ENCODE results near the gene DYSF.

The DYSF gene

DNA sequence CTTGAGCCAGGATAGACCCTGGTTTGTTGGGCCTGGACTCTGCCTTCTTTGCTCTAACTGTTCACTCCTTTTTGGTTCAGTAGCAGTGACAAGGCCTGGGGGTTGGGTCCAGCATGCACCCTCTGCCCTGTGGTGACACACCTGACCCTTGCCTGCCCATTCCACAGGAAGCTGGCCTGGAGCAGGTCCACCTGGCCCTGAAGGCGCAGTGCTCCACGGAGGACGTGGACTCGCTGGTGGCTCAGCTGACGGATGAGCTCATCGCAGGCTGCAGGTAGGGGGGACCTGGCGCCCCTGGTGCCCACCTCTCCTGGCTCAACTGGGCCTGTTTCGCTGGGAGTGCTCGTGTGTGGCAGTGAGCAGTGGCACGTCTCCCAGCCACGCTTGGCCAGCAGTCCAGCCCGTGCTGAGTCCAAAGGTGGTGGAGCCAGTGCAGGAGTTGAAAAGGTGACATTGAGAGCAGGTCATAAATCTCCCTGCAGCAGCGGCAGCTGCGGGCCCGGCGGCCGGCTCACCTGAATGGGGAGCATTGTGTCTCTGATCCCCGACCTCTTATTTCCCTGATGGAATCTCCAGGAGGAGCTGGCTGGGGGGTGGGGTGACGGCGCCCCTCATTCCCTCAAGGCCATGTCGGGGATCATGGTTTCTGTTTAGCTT lies 102.6 kb downstream of the DYSF start:
- DNase-seq, result no peak

DNA sequence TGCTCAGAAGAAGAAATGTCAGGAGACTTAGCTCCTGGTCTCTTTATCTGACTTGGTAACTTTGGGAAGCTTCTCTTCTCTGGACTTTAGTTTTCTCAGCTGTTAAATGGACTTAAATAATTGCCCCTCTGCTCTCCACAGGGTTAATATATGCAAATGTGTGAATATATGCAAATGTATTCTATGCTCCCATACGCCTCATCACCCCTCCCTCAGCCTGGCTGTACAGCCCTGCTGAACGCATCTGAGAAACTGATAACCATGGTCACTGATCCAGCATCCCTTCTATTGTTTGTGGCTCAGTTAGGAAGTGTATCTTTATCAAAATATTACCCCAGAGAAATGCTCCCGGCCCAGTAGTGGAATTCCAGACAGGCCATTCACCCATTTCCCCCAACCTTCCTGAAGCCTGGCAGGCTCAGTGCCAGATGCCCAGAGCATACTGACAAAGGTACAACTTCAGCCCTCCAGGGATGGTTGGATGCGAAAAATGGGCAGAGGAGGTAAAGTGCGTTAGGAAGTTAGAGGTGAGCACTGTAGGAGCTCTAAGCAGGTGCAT lies 103.4 kb downstream of the DYSF start:
- no peak for DNase-seq

DNA sequence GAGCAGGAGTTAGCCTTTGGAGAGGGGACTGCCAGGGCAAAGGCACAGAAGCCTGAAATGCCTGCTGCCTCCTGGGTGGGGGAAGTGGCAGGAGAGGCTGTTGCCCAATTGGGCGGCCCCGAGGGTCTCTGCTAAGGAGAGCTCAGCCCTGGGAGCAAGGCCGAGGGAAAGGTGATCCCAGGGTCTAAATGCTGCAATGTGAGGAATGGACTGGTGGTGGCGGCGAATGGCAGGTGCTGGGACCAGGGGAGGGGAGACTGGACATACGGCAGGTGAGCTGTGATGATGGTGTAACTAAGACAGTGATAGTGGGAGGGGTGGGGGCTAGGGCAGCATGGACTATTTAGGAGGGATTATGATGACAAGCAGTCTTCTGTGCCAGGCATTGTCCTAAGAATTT lies 104.0 kb downstream of the DYSF start:
- DNase-seq, result no peak

DNA sequence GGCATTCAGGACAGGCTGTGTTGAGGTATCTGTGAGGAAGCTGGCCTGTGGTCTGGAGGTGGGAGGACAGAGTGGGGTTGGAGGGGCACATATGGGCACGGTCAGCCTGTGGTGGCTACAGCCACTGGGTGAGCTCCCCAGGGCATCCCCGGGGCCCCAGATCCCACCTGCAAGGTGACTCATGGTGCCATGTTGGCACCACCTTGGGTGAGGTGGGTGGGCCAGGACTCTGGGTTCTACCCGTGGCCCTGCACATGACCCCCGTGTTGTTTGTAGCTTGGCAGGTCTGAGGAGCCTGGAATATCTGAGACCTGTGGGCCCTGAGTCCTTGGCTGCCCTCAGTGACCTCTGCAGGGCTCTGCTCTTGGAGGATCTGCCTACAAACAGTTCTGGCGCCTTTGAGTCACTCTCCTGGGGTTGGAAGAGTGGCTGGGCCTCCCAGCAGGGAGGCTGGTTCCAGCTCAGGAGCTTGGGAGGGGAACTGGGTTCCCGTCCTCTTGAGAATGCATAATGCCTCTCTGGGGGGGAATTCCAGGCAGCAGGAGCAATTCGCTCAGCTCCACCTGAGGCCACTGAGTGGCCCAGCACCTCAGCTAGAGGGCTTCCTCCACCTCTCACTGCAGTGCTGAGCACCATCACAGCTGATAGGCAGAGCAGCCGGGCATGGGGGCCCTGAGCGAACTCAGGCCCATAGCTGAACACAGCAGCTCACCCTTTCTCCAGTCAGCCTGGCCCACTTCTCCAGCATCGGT lies 105.1 kb downstream of the DYSF start:
- no peak for DNase-seq

DNA sequence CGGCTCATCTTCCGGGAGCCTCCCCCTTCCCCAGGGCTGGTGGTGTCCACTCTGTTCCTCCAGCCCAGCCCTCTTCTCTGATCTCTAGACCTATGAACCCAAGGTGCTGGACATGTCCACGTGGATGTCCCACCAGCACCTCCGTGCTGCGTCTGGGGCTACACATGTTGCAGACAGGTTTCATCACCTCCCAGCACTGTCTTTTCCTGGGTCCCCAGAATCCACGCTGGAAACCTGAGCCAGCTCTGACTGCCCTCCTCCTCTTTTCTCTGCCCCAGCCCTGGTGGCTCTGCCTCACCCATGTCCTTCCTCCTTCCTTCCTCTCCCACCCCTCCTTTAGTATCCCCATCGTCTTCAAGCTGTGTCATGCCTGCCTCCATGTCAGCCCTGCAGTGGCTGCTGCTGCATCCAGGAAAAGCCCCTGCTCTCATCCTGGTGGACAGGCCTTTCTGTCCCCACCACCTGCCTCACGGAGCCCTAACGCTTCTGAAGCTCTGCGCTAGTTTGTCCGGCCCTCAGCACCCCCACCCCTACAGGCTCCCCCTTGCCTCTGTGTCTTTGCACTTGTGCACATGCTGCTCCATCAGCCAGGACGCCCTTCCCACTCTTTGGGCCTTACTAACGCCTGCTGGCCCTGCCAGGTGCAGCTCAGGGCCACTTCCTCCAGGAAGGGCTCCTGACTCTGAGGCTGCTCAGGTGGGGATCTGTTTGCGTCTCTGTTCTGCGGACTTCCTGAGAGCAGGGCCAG lies 105.9 kb downstream of the DYSF start:
- DNase-seq, result no peak

DNA sequence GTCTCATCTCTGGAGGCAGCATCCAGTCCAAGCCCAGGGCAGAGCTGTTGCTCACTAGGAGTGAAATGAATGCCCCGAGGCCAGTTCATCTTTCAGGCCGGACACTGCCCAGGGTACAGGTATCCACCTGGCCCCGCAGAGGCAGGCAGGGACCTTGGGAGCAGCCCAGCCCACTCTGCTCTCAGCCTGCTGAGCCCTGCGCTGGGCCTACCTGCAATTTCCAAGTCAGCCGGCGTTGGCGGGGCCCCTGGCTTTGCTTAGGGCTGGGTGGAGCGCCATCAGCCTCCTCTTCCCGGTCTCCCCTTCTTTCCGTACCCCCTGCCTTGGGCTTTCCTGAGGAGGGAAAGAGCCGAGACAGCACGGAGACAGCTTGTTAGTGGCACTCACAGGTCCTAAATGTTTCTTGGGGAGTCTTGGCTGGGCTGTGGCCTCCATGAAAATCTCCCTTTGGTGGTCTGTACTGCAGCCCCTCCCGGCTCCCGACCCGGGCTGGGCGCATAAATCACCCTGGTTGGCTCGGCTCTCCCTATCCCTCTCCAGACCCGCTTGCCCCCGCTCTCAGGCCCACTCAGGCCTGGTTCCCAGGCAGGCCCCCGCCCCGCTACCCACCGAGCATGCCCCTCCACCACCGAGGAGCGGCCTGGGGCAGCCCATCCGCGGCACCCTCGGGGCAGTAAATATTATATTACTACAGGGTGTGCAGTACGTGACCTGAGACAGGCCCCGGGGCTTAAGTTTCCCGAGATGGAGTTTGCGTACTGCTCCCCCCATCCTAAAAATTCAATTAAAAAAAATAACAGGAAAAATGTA lies 106.7 kb downstream of the DYSF start:
- no peak for DNase-seq

DNA sequence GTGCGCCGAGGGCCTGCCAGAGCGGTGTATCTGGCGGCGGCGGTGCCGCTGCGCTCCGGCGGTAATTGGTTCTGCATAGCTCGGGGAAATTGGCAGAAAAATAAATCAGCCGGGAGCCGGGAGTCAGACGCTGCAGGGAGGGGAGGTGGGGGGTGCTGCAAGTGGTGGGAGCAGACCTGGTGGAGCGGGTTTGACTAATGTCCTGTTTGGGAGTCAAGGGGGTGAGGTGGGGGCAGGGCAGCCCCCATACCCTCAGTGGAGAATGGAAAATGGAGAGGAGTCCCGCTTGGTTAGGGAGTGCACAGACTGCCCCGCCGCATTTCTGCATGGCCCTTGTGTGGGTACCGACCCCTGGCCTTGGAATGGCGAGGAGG lies 107.3 kb downstream of the DYSF start:
- DNase-seq, result no peak

DNA sequence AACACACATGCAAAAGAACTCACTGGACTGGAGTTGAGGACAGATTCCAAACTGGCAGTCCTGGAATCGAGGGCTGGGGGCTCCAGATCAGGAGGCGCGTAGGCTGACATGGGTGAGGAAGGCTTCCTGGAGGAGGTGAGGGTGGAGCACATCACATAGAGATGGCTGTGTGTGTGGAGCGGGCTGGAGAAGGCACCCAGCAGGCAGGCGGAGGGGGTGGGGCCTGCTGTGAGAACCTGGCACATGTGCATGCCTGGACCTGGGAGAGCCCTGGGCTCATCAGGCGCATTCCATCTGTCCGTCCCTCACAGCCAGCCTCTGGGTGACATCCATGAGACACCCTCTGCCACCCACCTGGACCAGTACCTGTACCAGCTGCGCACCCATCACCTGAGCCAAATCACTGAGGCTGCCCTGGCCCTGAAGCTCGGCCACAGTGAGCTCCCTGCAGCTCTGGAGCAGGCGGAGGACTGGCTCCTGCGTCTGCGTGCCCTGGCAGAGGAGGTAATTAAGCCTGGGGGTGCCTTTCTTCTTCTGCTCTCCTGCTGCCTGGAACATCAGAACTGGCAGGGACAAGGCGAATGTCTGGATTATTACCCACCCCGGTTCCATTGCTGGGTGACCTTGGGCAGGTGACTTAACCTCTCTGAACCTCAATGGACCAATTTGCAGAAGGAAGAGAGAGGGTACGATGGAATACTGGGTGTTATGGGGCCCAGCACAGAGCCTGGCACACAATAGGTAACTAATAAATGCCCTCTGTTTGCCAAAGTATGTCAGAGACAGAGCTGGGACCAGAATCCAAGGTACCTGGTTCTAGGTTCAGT lies 108.3 kb downstream of the DYSF start:
- DNase-seq, result no peak

DNA sequence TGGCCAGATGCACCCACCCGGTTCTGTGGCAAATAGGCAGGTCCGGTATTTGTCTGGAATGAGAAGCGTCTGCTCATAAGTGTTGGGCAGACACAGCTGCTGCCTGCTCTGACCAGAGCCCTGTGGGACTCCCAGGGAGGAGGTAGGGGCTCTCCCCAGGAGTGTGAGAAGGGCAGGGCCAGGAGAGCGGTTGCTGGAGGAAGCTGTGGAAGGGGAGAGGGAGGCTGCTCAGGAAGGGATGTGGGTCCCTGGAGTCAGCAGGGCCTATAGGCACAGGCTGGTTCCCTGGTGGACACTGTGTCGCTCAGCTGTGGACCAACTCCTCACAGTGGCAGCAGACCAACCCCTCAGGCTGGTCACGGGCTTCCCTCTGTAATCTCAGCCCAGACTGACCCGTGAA lies 109.2 kb downstream of the DYSF start:
- no peak for DNase-seq

DNA sequence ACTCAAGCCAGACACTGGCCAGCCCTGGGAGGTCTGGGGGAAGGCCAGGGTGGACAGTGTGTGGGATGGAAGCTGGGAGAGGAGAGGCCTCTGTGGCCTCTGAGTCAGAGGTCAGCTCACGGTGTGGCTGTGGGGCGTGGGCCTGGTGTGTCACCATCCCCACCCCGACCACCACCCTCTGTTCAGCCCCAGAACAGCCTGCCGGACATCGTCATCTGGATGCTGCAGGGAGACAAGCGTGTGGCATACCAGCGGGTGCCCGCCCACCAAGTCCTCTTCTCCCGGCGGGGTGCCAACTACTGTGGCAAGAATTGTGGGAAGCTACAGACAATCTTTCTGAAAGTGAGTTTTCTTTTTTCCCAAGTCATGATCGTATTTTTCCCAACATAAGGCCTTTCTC lies 110.5 kb downstream of the DYSF start:
- DNase-seq, result no peak

DNA sequence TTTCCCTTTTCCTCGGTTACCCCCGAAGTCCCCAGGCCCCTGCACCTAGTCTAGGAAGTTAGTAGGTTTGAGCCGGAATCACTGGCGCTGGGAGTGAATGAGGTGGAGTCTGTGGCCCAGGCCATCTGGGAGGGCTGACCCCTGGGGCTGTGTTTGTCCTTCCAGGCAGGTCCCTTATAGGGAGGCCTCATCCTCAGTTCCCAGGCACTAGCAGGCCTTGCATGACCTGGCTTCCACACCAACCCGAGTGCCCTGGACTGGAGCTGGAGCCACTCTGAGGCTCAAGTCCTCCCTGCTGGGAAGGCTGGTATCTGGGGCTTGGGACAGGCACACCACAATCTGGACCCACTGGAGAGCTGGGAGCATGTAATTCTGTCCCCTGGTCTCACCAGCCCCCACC lies 111.0 kb downstream of the DYSF start:
- no peak for DNase-seq

DNA sequence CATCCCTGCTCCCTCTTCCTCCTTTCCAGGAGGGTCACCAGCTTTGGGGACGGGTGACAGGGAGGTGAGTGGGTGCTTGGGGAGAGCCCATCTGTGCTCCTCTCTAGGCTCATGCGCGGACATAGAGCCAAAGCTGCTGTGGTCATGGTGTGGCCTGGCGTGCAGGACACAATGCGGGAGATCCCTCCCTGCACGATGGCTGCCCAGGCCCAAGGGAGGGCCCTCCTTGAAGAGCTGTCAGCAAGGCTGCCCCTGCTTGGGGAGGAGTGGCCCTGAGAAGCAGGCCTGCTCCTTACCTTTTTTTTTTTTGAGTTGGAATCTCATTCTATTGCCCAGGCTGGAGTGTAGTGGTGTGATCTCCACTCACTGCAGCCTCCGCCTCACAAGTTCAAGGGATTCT lies 111.4 kb downstream of the DYSF start:
- DNase-seq, result no peak

DNA sequence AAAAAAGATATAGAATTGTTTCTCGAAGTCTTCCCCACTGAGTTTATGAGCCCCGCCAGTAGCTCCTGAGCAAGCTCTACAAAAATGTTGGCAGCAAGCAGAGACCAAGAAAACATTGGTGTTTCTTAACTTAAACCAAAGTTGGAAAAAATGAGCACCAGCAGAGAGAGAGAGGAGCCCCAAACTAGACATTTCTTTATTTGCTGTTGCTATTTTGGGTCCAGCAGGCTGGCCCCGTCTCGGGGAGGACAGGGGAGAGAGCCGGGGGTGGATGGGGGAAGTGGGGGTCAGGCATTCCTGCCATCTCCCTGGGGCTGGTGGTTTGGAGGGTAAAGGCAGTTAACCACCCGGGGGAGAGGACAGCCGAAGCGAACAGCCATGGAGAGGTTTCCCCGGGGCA lies 113.0 kb downstream of the DYSF start:
- no peak for DNase-seq

DNA sequence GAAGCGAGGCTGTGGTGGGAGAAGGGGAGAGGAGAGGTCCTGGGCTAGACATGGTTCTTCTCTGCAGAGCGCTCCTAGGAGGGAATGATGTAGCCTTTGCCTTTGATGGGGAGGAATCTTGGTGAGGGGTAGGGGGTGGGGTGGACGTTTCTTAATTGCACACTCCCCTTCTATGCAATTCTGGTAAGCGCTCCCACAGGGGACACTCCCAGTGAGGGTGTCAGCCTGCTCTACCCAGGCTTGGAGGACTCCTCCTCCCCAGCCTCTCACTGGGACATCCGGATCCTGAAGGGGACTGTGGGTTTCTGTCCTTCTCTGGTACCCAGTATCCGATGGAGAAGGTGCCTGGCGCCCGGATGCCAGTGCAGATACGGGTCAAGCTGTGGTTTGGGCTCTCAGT lies 114.3 kb downstream of the DYSF start:
- no peak for DNase-seq

DNA sequence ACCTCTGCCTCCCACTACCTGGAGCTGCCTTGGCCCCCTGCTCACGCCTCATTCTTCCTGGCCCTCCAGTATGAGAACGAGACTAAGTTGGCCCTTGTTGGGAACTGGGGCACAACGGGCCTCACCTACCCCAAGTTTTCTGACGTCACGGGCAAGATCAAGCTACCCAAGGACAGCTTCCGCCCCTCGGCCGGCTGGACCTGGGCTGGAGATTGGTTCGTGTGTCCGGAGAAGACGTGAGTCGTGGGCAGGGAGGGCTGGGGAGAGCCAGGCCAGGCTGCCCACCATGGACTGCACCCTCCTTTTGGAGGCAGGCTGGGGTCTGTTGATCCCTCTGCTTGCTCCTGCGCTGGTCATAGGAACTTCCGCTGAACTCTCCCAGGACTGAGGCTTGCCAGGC lies 114.7 kb downstream of the DYSF start:
- no peak for DNase-seq

DNA sequence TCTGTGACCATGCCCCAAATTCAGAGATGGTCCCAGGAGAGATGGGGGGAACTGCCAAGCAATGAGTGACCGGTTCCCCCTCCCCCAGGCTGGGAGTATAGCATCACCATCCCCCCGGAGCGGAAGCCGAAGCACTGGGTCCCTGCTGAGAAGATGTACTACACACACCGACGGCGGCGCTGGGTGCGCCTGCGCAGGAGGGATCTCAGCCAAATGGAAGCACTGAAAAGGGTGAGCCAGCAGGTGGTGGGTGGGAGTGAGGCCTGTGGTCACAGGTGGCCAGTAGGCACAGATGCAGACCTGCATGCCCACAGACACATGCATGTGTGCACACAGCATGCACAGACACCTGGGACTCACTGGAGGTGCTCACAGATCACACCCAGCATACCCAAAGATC lies 117.2 kb downstream of the DYSF start:
- DNase-seq, result no peak

DNA sequence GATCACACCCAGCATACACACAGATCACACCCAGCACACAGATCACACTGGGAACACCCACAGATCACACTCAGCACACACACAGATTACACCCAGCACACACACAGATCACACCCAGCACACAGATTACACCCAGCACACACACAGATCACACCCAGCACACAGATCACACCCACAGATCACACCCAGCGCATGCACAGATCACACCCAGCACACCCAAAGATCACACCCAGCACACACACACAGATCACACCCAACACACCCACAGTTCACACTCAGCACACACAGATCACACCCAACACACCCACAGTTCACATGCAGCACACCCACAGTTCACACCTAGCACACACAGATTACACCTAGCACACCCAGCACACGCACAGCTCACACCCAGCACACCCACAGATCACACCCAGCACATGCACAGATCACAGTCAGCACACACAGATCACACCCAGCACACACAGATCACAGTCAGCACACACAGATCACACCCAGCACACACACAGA lies 117.6 kb downstream of the DYSF start:
- no peak for DNase-seq

DNA sequence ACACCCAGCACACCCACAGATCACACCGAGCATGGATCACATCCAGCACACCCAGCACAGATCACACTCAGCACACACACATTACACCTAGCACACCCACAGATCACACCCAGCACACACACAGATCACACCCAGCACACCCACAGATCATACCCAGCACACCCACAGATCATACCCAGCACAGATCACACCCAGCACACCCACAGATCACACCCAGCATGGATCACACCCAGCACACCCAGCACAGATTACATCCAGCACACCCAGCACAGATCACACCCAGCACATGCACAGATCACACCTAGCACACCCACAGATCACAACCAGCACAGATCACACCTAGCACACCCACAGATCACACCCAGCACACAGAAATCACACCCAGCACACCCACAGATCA lies 118.6 kb downstream of the DYSF start:
- DNase-seq, result no peak

DNA sequence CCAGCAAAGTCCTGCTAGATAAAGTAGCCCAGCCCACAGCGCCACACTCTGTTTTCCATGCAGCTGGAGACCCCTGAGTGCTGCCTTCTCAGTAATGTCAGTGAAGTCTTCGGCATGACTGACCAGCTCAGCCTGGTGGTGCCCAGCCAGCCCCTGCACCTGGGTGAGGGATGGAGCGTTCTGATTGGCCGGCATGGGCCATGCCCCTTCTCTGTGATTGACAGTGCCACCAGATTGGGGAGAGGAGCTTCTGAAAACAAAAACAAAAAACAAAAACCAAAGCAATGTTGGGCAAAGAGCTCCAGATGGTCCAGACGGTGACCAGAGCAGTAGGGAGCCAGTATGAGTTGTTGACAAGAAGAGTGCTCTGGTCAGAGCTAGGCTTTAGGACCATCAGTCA lies 122.6 kb downstream of the DYSF start:
- no peak for DNase-seq

DNA sequence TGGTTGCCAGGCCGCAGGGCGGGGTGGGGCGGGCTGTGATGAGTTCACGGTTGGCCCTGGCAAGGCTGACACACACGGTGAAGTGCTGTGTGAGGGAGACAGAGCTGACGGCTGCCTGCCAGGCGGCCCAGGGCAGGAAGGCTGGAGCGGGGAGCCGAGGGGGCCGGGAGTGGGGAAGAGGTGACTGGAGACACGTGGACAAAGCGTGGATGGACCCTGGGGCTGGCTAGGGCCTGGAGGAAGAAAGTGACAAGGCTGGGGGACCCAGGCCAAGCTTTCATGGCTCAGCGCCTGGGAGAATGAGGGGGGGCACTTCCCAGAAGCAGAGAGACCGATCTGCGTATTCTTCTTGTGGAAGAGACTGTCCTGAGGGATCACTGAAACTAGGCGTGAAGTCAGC lies 123.2 kb downstream of the DYSF start:
- no peak for DNase-seq

DNA sequence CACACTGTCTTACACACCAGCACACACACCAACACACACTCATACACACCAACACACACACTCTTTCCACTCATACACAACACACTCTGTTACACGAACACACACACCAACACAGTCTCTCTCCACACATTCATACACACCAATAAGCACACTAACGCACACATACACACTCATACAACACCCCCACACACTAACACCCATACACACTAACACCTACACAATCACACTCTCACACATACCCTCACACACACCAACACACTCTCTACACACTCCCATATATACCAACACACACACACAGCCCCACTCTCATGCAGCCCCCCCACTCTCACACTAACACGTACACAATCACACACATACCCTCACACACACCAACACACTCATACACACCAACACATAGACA lies 123.8 kb downstream of the DYSF start:
- DNase-seq, result no peak

DNA sequence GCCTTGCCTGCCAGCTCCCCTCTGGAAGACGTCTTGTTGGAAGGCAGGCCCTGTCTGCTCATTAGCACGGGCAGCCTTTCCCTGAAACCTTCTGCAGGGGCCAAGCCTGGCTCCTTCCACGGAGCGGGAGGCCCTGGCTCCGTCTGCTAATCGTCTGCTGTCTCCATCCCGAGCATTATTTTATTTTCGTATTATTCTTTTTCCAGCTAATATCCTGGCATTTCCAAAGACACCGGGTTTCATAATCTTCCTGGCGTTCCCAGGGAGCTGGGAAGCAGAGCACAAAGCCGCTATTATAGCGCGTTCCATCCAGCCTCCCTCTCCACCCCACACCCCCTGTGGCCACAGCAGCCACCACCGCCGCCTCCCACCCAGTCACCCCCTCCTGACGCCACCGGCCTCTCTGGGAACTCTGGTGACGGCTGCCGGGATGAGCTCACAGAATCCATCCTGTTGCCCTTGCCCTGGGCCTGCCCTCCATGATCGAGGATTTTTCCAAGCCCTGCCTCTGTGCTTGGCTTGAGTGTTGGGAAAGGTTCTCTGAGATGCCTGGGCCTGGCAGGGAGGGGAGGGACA lies 125.5 kb downstream of the DYSF start:
- no peak for DNase-seq

All from CD4-positive, alpha-beta T cell treated with Interleukin-12 subunit alpha and Interleukin-12 subunit beta, for 1 hour (primary cell).